ENCODE data around the gene RGS19. TPM values are rescaled to one million over a fixed set of nuclear protein-coding genes. Genes with fewer than 3 reads are reported as not detected.

Gene RGS19
- total RNA-seq, 1 experiment from 2014 or later, result 12.8 TPM

- no peak within 1 kb of the TSS for H3K18ac ChIP-seq (ENCODE audit: insufficient read length, low read depth, low read length)
- no peak within 1 kb of the TSS for H4K8ac ChIP-seq (replicated peaks; ENCODE audit: insufficient read length, low read depth, low read length)
- no peaks in the 10 kb centered on the region for H3K9me3 ChIP-seq (ENCODE audit: control insufficient read depth, low read depth, low read length)
- no peak within 1 kb of the TSS for H3K56ac ChIP-seq (ENCODE audit: insufficient read length, low read depth, low read length)
- no peaks in the 10 kb centered on the region for H3K79me2 ChIP-seq (ENCODE audit: insufficient read depth, low read length)
- H3K27ac Mint-ChIP-seq, result peak within 1 kb of the TSS in 1 of 3 experiments; percentile 27; a peak in 2 of 7 replicates
- H3K27ac ChIP-seq (ENCODE audit: insufficient read length, low read depth, low read length), result no peak within 1 kb of the TSS
- H2AK5ac ChIP-seq (ENCODE audit: insufficient read length, low read length), result no peak within 1 kb of the TSS
- H3K4me1 ChIP-seq (ENCODE audit: insufficient read depth, low read length), result no peaks in the 10 kb centered on the region
- H3K9me3 Mint-ChIP-seq, result no peaks in the 10 kb centered on the region
- no peak within 1 kb of the TSS for H2BK120ac ChIP-seq (ENCODE audit: low read depth, low read length, poor library complexity, severe bottlenecking)
- H3K23me2 ChIP-seq (ENCODE audit: insufficient read length, low read depth, low read length, poor library complexity, severe bottlenecking), result no peaks in the 10 kb centered on the region
- H2BK20ac ChIP-seq (ENCODE audit: low read depth, low read length, poor library complexity, severe bottlenecking), result no peak within 1 kb of the TSS
- peaks cover 3% of the 10 kb centered on the region; the same call in 1 of the 2 replicates for H3K27me3 ChIP-seq (ENCODE audit: insufficient read depth, low read length)
- no peak within 1 kb of the TSS for H4K5ac ChIP-seq (ENCODE audit: insufficient read length, low read depth, low read length)
- DNase-seq, result peak; percentile 43
- no CpG with 5 or more reads among the region's 22 CpGs for WGBS (ENCODE audit: extremely low coverage, insufficient read length, low lambda C conversion rate)
- no peak within 1 kb of the TSS; a peak in 1 of 5 replicates for H3K4me3 Mint-ChIP-seq
- no peak within 1 kb of the TSS; the same call in 1 of the 2 replicates for H3K14ac ChIP-seq (ENCODE audit: insufficient read depth, low read length)
- peaks cover 25% of the 10 kb centered on the region for H3K27me3 Mint-ChIP-seq (ENCODE audit: low read depth)
- peaks cover 9 to 14% of the 10 kb centered on the region in 2 experiments; a peak in 3 of 4 replicates for H3K4me1 Mint-ChIP-seq
- H4K20me1 ChIP-seq (ENCODE audit: control insufficient read depth, insufficient read depth, insufficient read length), result no peaks in the 10 kb centered on the region
- no peak within 1 kb of the TSS for H3K4me2 ChIP-seq (ENCODE audit: insufficient read depth, insufficient read length, low read length)
- TF ChIP-seq, protein P1, sequence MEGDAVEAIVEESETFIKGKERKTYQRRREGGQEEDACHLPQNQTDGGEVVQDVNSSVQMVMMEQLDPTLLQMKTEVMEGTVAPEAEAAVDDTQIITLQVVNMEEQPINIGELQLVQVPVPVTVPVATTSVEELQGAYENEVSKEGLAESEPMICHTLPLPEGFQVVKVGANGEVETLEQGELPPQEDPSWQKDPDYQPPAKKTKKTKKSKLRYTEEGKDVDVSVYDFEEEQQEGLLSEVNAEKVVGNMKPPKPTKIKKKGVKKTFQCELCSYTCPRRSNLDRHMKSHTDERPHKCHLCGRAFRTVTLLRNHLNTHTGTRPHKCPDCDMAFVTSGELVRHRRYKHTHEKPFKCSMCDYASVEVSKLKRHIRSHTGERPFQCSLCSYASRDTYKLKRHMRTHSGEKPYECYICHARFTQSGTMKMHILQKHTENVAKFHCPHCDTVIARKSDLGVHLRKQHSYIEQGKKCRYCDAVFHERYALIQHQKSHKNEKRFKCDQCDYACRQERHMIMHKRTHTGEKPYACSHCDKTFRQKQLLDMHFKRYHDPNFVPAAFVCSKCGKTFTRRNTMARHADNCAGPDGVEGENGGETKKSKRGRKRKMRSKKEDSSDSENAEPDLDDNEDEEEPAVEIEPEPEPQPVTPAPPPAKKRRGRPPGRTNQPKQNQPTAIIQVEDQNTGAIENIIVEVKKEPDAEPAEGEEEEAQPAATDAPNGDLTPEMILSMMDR (conservative IDR thresholded peaks at IDR 0.05), result no peak
- no peak within 1 kb of the TSS for H3T11ph ChIP-seq (ENCODE audit: low read length)
- H3K36me3 Mint-ChIP-seq (ENCODE audit: insufficient read depth in 1 of 3, low read depth in 3 of 3), result no peaks in the 10 kb centered on the region
- H2BK12ac ChIP-seq (ENCODE audit: insufficient read length, low read depth, low read length), result no peak within 1 kb of the TSS
- no peak within 1 kb of the TSS for H2AFZ ChIP-seq (ENCODE audit: low read length)
- H3K23ac ChIP-seq (ENCODE audit: insufficient read length, low read depth, low read length), result no peak within 1 kb of the TSS
- H3K79me1 ChIP-seq (ENCODE audit: insufficient read depth, low read depth, low read length, poor library complexity, severe bottlenecking), result no peaks in the 10 kb centered on the region
- H2BK15ac ChIP-seq (ENCODE audit: low read depth, low read length), result no peak within 1 kb of the TSS
- no peak within 1 kb of the TSS for H3K4ac ChIP-seq (ENCODE audit: low read depth, low read length)
- no peak within 1 kb of the TSS for H3K9ac ChIP-seq (ENCODE audit: extremely low read depth, insufficient read length, low read length)
- no peak within 1 kb of the TSS for H4K91ac ChIP-seq (ENCODE audit: insufficient read length, low read depth, low read length)
- no peak within 1 kb of the TSS for H2BK5ac ChIP-seq (ENCODE audit: insufficient read length, low read length)
These were observed 27.8 kb upstream of the RGS19 start, which contains the start of gene NPBWR2 for GRCh38 chr20:64106981-64107735. Gene NPBWR2 (minus strand): TSS chr20:64107565. CDS start chr20:64106831, 734 bp downstream.

Data from H9 (cell line).